Activated naive CD8-positive, alpha-beta T cell treated with anti-CD3 and anti-CD28 coated beads for 36 hours (primary cell): Measurements from ENCODE around the gene NR5A1. TPM values are rescaled to one million over a fixed set of nuclear protein-coding genes. Genes with fewer than 3 reads are reported as not detected.

Experiments used
- DNase-seq: peaks from one replicate; pipeline ENCODE4 v3.0.0; 2021
- H3K27ac Mint-ChIP-seq: one replicate; pipeline ENCODE4 v1.8.0; 2022; ENCODE audit warnings: mild to moderate bottlenecking, moderate library complexity, mixed read lengths
- H3K27me3 Mint-ChIP-seq: one replicate; pipeline ENCODE4 v1.8.0; 2022; ENCODE audit warnings: mild to moderate bottlenecking, mixed read lengths
- H3K36me3 Mint-ChIP-seq: one replicate; pipeline ENCODE4 v1.8.0; 2021; ENCODE audit warnings: mild to moderate bottlenecking, mixed read lengths
- H3K4me1 Mint-ChIP-seq: one replicate; pipeline ENCODE4 v1.8.0; 2021; ENCODE audit warnings: mixed read lengths
- H3K4me3 Mint-ChIP-seq: one replicate; pipeline ENCODE4 v1.8.0; 2022; ENCODE audit warnings: mild to moderate bottlenecking, moderate library complexity, mixed read lengths
- H3K9me3 Mint-ChIP-seq: one replicate; pipeline ENCODE4 v1.8.0; 2022; ENCODE audit warnings: mixed read lengths
- total RNA-seq, 2 experiments: library from RNA; stranded (reverse); gene quantifications; one replicate each; pipeline ENCODE4 v1.2.3, GENCODE V29; 2021

The NR5A1 gene
- total RNA-seq, 2 experiments from 2014 or later: not detected

- Mint-ChIP-seq H3K4me1 (peaks cover 36% of the 10 kb centered on the region), H3K27me3 (peaks cover 4% of the 10 kb centered on the region), H3K4me3 (no peak overlapping the region), H3K36me3 (no peaks in the 10 kb centered on the region), H3K27ac (no peak overlapping the region), H3K9me3 (no peaks in the 10 kb centered on the region)
- no peak for DNase-seq
Measured at GRCh38 chr9:124497441-124497840, 9.8 kb downstream of the NR5A1 start.

- Mint-ChIP-seq H3K27me3 (no peaks in the 10 kb centered on the region), H3K36me3 (no peaks in the 10 kb centered on the region), H3K27ac (no peak overlapping the region), H3K4me1 (peaks cover 36% of the 10 kb centered on the region), H3K9me3 (no peaks in the 10 kb centered on the region), H3K4me3 (no peak overlapping the region)
- DNase-seq: no peak
Measured at GRCh38 chr9:124496463-124496862, 10.7 kb downstream of the NR5A1 start.

GRCh38 chr9:124496075-124496449 is 11.1 kb downstream of the NR5A1 start:
- Mint-ChIP-seq H3K36me3 (no peaks in the 10 kb centered on the region), H3K27ac (peak overlapping the region; percentile 42), H3K9me3 (no peaks in the 10 kb centered on the region), H3K4me3 (no peak overlapping the region), H3K27me3 (no peaks in the 10 kb centered on the region), H3K4me1 (peaks cover 35% of the 10 kb centered on the region)
- DNase-seq: no peak

- no peaks in the 10 kb centered on the region for H3K27me3 Mint-ChIP-seq
- H3K4me1 Mint-ChIP-seq: peaks cover 29% of the 10 kb centered on the region
- no peaks in the 10 kb centered on the region for H3K36me3 Mint-ChIP-seq
- DNase-seq: no peak
- H3K4me3 Mint-ChIP-seq: no peak overlapping the region
- H3K9me3 Mint-ChIP-seq: no peaks in the 10 kb centered on the region
- H3K27ac Mint-ChIP-seq: peak overlapping the region; percentile 42
Measured at GRCh38 chr9:124495126-124496074, 11.8 kb downstream of the NR5A1 start.

GRCh38 chr9:124493794-124494479 is 13.3 kb downstream of the NR5A1 start:
- DNase-seq: no peak
- Mint-ChIP-seq H3K27ac (no peak overlapping the region), H3K27me3 (no peaks in the 10 kb centered on the region), H3K36me3 (no peaks in the 10 kb centered on the region), H3K9me3 (no peaks in the 10 kb centered on the region), H3K4me3 (no peak overlapping the region), H3K4me1 (peaks cover 23% of the 10 kb centered on the region)

- no peak overlapping the region for H3K4me3 Mint-ChIP-seq
- no peaks in the 10 kb centered on the region for H3K27me3 Mint-ChIP-seq
- no peaks in the 10 kb centered on the region for H3K9me3 Mint-ChIP-seq
- H3K27ac Mint-ChIP-seq: no peak overlapping the region
- DNase-seq: no peak
- peaks cover 22% of the 10 kb centered on the region for H3K4me1 Mint-ChIP-seq
- H3K36me3 Mint-ChIP-seq: no peaks in the 10 kb centered on the region
Measured at GRCh38 chr9:124493218-124493617, 14.0 kb downstream of the NR5A1 start.

GRCh38 chr9:124492818-124493217 is 14.4 kb downstream of the NR5A1 start:
- H3K27ac Mint-ChIP-seq: no peak overlapping the region
- H3K4me1 Mint-ChIP-seq: peaks cover 20% of the 10 kb centered on the region
- no peak for DNase-seq
- no peaks in the 10 kb centered on the region for H3K27me3 Mint-ChIP-seq
- no peaks in the 10 kb centered on the region for H3K9me3 Mint-ChIP-seq
- H3K36me3 Mint-ChIP-seq: no peaks in the 10 kb centered on the region
- H3K4me3 Mint-ChIP-seq: no peak overlapping the region

- peaks cover 18% of the 10 kb centered on the region for H3K4me1 Mint-ChIP-seq
- no peaks in the 10 kb centered on the region for H3K36me3 Mint-ChIP-seq
- H3K27me3 Mint-ChIP-seq: no peaks in the 10 kb centered on the region
- H3K27ac Mint-ChIP-seq: no peak overlapping the region
- no peak for DNase-seq
- H3K4me3 Mint-ChIP-seq: no peak overlapping the region
- no peaks in the 10 kb centered on the region for H3K9me3 Mint-ChIP-seq
Measured at GRCh38 chr9:124491049-124491975, 15.9 kb downstream of the NR5A1 start.

- no peak overlapping the region for H3K27ac Mint-ChIP-seq
- DNase-seq: no peak
- no peaks in the 10 kb centered on the region for H3K36me3 Mint-ChIP-seq
- H3K9me3 Mint-ChIP-seq: no peaks in the 10 kb centered on the region
- peaks cover 8% of the 10 kb centered on the region for H3K4me1 Mint-ChIP-seq
- H3K4me3 Mint-ChIP-seq: no peak overlapping the region
- H3K27me3 Mint-ChIP-seq: no peaks in the 10 kb centered on the region
Measured at GRCh38 chr9:124490004-124490403, 17.2 kb downstream of the NR5A1 start.

- no peak for DNase-seq
- Mint-ChIP-seq H3K4me3 (no peak overlapping the region), H3K36me3 (no peaks in the 10 kb centered on the region), H3K27me3 (no peaks in the 10 kb centered on the region), H3K9me3 (no peaks in the 10 kb centered on the region), H3K27ac (no peak overlapping the region), H3K4me1 (peaks cover 4% of the 10 kb centered on the region)
Measured at GRCh38 chr9:124489222-124489621, 18.0 kb downstream of the NR5A1 start.

- DNase-seq: no peak
- no peaks in the 10 kb centered on the region for H3K9me3 Mint-ChIP-seq
- no peaks in the 10 kb centered on the region for H3K4me1 Mint-ChIP-seq
- H3K36me3 Mint-ChIP-seq: no peaks in the 10 kb centered on the region
- H3K27me3 Mint-ChIP-seq: no peaks in the 10 kb centered on the region
- no peak overlapping the region for H3K27ac Mint-ChIP-seq
- H3K4me3 Mint-ChIP-seq: no peak overlapping the region
Measured at GRCh38 chr9:124488641-124489210, 18.5 kb downstream of the NR5A1 start.

GRCh38 chr9:124487260-124488182 is 19.7 kb downstream of the NR5A1 start:
- H3K27me3 Mint-ChIP-seq: no peaks in the 10 kb centered on the region
- DNase-seq: no peak
- H3K4me1 Mint-ChIP-seq: no peaks in the 10 kb centered on the region
- no peaks in the 10 kb centered on the region for H3K9me3 Mint-ChIP-seq
- H3K27ac Mint-ChIP-seq: no peak overlapping the region
- no peak overlapping the region for H3K4me3 Mint-ChIP-seq
- H3K36me3 Mint-ChIP-seq: no peaks in the 10 kb centered on the region

- DNase-seq: no peak
- Mint-ChIP-seq H3K4me1 (no peaks in the 10 kb centered on the region), H3K36me3 (no peaks in the 10 kb centered on the region), H3K9me3 (no peaks in the 10 kb centered on the region), H3K4me3 (no peak overlapping the region), H3K27me3 (no peaks in the 10 kb centered on the region), H3K27ac (no peak overlapping the region)
Measured at GRCh38 chr9:124486778-124487259, 20.4 kb downstream of the NR5A1 start.

GRCh38 chr9:124485936-124486335 is 21.3 kb downstream of the NR5A1 start:
- no peak overlapping the region for H3K4me3 Mint-ChIP-seq
- no peak overlapping the region for H3K27ac Mint-ChIP-seq
- H3K36me3 Mint-ChIP-seq: no peaks in the 10 kb centered on the region
- DNase-seq: no peak
- no peaks in the 10 kb centered on the region for H3K9me3 Mint-ChIP-seq
- H3K27me3 Mint-ChIP-seq: no peaks in the 10 kb centered on the region
- H3K4me1 Mint-ChIP-seq: no peaks in the 10 kb centered on the region
